Activated CD4-positive, alpha-beta T cell treated with anti-CD3 and anti-CD28 coated beads, Interleukin-2, Interleukin-6, amounts not matched to agents 100 ng/mL and 50 ng/mL, durations not matched to agents 16 hours and 8 hours (primary cell): Measurements from ENCODE around the gene KIF22.
"Not testable (repeated sequence)": the region's sequence is repeated elsewhere in the genome, so short reads cannot be mapped to it uniquely, and the experiment has no call there.

Experiments used
- DNase-seq: peaks from one replicate; pipeline ENCODE4 v3.0.0-alpha.2; 2020

Gene KIF22

GRCh38 chr16:29767062-29767461, 23.5 kb upstream of the KIF22 start:
- no peak for DNase-seq

- DNase-seq = no peak
These were observed 21.0 kb upstream of the KIF22 start for GRCh38 chr16:29769507-29769906.

GRCh38 chr16:29770250-29770929, 20.2 kb upstream of the KIF22 start:
- DNase-seq = no peak

GRCh38 chr16:29772330-29772729, 18.2 kb upstream of the KIF22 start:
- not testable (repeated sequence) for DNase-seq

GRCh38 chr16:29774730-29775129, 15.8 kb upstream of the KIF22 start:
- DNase-seq = no peak

- no peak for DNase-seq
These were observed 14.7 kb upstream of the KIF22 start for GRCh38 chr16:29775742-29776408.

GRCh38 chr16:29777576-29778350, 12.8 kb upstream of the KIF22 start, which contains the start of gene ZG16:
TSS of gene ZG16 (plus strand) at chr16:29778256. CDS start at chr16:29779267, 1,011 bp downstream.
- no peak for DNase-seq

GRCh38 chr16:29779474-29779873, 11.1 kb upstream of the KIF22 start:
- no peak for DNase-seq

GRCh38 chr16:29783094-29783953, 7.2 kb upstream of the KIF22 start:
- DNase-seq = not testable (repeated sequence)

- DNase-seq = peak; percentile 46
These were observed 6.4 kb upstream of the KIF22 start for GRCh38 chr16:29784157-29784556.

GRCh38 chr16:29784901-29785500, 5.5 kb upstream of the KIF22 start:
- peak; percentile 80 for DNase-seq

- DNase-seq = not testable (repeated sequence)
These were observed 3.4 kb upstream of the KIF22 start for GRCh38 chr16:29787155-29787554.

- DNase-seq = no peak
These were observed 772 bp upstream of the KIF22 start for GRCh38 chr16:29789775-29790182.

GRCh38 chr16:29790949-29791844, 646 bp downstream of the KIF22 start:
- no peak for DNase-seq

GRCh38 chr16:29791845-29792807, 1.6 kb downstream of the KIF22 start:
- DNase-seq = no peak

- not testable (repeated sequence) for DNase-seq
These were observed 2.6 kb downstream of the KIF22 start for GRCh38 chr16:29793153-29793552.

GRCh38 chr16:29794231-29794710, 3.7 kb downstream of the KIF22 start:
- DNase-seq = no peak

- DNase-seq = no peak
These were observed 11.9 kb downstream of the KIF22 start for GRCh38 chr16:29802416-29802935.

GRCh38 chr16:29804020-29804419, 13.5 kb downstream of the KIF22 start:
- no peak for DNase-seq
